HAP-1 (cell line): ENCODE measurements around the gene FGGY.
"Not testable (repeated sequence)": the region's sequence is repeated elsewhere in the genome, so short reads cannot be mapped to it uniquely, and the experiment has no call there.

Experiments used
- DNase-seq, 2 experiments: peaks; one replicate each; pipeline ENCODE4 v3.0.0-alpha.2; 2016 to 2020; ENCODE audit warnings: low spot score in 2 of 2
- H3K27me3 ChIP-seq: fragments of 250-450 bp; sonication (Bioruptor Pico); 2 replicates; pipeline ENCODE4 v1.5.1; 2020; ENCODE audit warnings: low read depth, mild to moderate bottlenecking, moderate library complexity
- H3K36me3 ChIP-seq: fragments of 250-450 bp; sonication (Bioruptor Pico); replicated peaks from 2 replicates; pipeline ENCODE4 v1.5.1; 2020; ENCODE audit warnings: mild to moderate bottlenecking
- H3K4me1 ChIP-seq: fragments of 250-450 bp; sonication (Bioruptor Pico); 2 replicates; pipeline ENCODE4 v1.5.1; 2020; ENCODE audit warnings: mild to moderate bottlenecking
- H3K4me3 ChIP-seq: fragments of 250-450 bp; sonication (Bioruptor Pico); 2 replicates; pipeline ENCODE4 v1.5.1; 2020; ENCODE audit warnings: mild to moderate bottlenecking, moderate library complexity
- H3K9me3 ChIP-seq: fragments of 250-450 bp; sonication (Bioruptor Pico); 2 replicates; pipeline ENCODE4 v1.5.1; 2020; ENCODE audit warnings: mild to moderate bottlenecking, moderate library complexity
- in situ Hi-C: fragments of 300-500 bp; cut with MboI; formaldehyde crosslinking; loops from 3 replicates; pipeline ENCODE4 v1.14.3; 2020; ENCODE audit warnings: low sequenced_read_pairs, inconsistent platforms, mixed read lengths

The FGGY gene

GRCh38 chr1:59698386-59698785, 401.5 kb downstream of the FGGY start:
- in situ Hi-C loops = no loop called here
- Histone ChIP-seq H3K36me3 (no peaks in the 10 kb centered on the region), H3K27me3 (no peaks in the 10 kb centered on the region), H3K9me3 (no peaks in the 10 kb centered on the region), H3K4me3 (no peak overlapping the region), H3K4me1 (no peaks in the 10 kb centered on the region; the same call in 1 of the 2 replicates)
- DNase-seq = no peak

GRCh38 chr1:59699227-59699847, 402.4 kb downstream of the FGGY start:
- Histone ChIP-seq H3K36me3 (no peaks in the 10 kb centered on the region), H3K4me1 (no peaks in the 10 kb centered on the region; the same call in 1 of the 2 replicates), H3K9me3 (no peaks in the 10 kb centered on the region), H3K27me3 (no peaks in the 10 kb centered on the region), H3K4me3 (no peak overlapping the region)
- in situ Hi-C loops = no loop called here
- DNase-seq = peak; percentile 27 to 65

- Histone ChIP-seq H3K9me3 (no peaks in the 10 kb centered on the region), H3K27me3 (no peaks in the 10 kb centered on the region), H3K36me3 (no peaks in the 10 kb centered on the region), H3K4me1 (no peaks in the 10 kb centered on the region; the same call in 1 of the 2 replicates), H3K4me3 (no peak overlapping the region)
- in situ Hi-C loops = no loop called here
- no peak for DNase-seq
Measured at GRCh38 chr1:59701376-59701775, 404.5 kb downstream of the FGGY start.

GRCh38 chr1:59703226-59703917, 406.5 kb downstream of the FGGY start:
- in situ Hi-C loops = no loop called here
- H3K36me3 ChIP-seq = no peaks in the 10 kb centered on the region
- H3K4me1 ChIP-seq = no peaks in the 10 kb centered on the region; the same call in 1 of the 2 replicates
- no peak for DNase-seq
- H3K9me3 ChIP-seq = no peaks in the 10 kb centered on the region
- no peaks in the 10 kb centered on the region for H3K27me3 ChIP-seq
- no peak overlapping the region for H3K4me3 ChIP-seq

GRCh38 chr1:59703918-59704378, 407.1 kb downstream of the FGGY start:
- no peak overlapping the region for H3K4me3 ChIP-seq
- H3K9me3 ChIP-seq = no peaks in the 10 kb centered on the region
- no peaks in the 10 kb centered on the region for H3K4me1 ChIP-seq
- DNase-seq = no peak
- in situ Hi-C loops = no loop called here
- H3K36me3 ChIP-seq = no peaks in the 10 kb centered on the region
- no peaks in the 10 kb centered on the region for H3K27me3 ChIP-seq

- DNase-seq = no peak
- Histone ChIP-seq H3K4me1 (no peaks in the 10 kb centered on the region), H3K36me3 (no peaks in the 10 kb centered on the region), H3K4me3 (no peak overlapping the region), H3K9me3 (no peaks in the 10 kb centered on the region), H3K27me3 (no peaks in the 10 kb centered on the region)
- in situ Hi-C loops = no loop called here
Measured at GRCh38 chr1:59704716-59705115, 407.8 kb downstream of the FGGY start.

- no peaks in the 10 kb centered on the region; the same call in 1 of the 2 replicates for H3K9me3 ChIP-seq
- no peaks in the 10 kb centered on the region for H3K27me3 ChIP-seq
- H3K4me1 ChIP-seq = no peaks in the 10 kb centered on the region
- DNase-seq = no peak
- H3K36me3 ChIP-seq = no peaks in the 10 kb centered on the region
- in situ Hi-C loops = no loop called here
- H3K4me3 ChIP-seq = no peak overlapping the region
Measured at GRCh38 chr1:59705466-59706302, 408.8 kb downstream of the FGGY start.

- in situ Hi-C loops = no loop called here
- Histone ChIP-seq H3K4me1 (no peaks in the 10 kb centered on the region), H3K36me3 (no peaks in the 10 kb centered on the region), H3K9me3 (no peaks in the 10 kb centered on the region; the same call in 1 of the 2 replicates), H3K27me3 (no peaks in the 10 kb centered on the region), H3K4me3 (no peak overlapping the region)
- no peak for DNase-seq
Measured at GRCh38 chr1:59706303-59706599, 409.4 kb downstream of the FGGY start.

GRCh38 chr1:59707178-59707791, 410.4 kb downstream of the FGGY start:
- in situ Hi-C loops = no loop called here
- Histone ChIP-seq H3K4me1 (no peaks in the 10 kb centered on the region), H3K4me3 (no peak overlapping the region), H3K36me3 (no peaks in the 10 kb centered on the region), H3K27me3 (no peaks in the 10 kb centered on the region), H3K9me3 (no peaks in the 10 kb centered on the region; the same call in 1 of the 2 replicates)
- DNase-seq = no peak

GRCh38 chr1:59709333-59709732, 412.4 kb downstream of the FGGY start:
- DNase-seq = no peak
- in situ Hi-C loops = no loop called here
- H3K4me1 ChIP-seq = no peaks in the 10 kb centered on the region; the same call in 1 of the 2 replicates
- H3K36me3 ChIP-seq = no peaks in the 10 kb centered on the region
- H3K4me3 ChIP-seq = no peak overlapping the region
- H3K27me3 ChIP-seq = no peaks in the 10 kb centered on the region
- H3K9me3 ChIP-seq = no peaks in the 10 kb centered on the region; the same call in 1 of the 2 replicates

- in situ Hi-C loops, H3K9me3 ChIP-seq, H3K4me1 ChIP-seq, H3K4me3 ChIP-seq, H3K36me3 ChIP-seq, DNase-seq, H3K27me3 ChIP-seq: not testable (repeated sequence)
Measured at GRCh38 chr1:59710920-59711319, 414.0 kb downstream of the FGGY start.

GRCh38 chr1:59714219-59714618, 417.3 kb downstream of the FGGY start:
- DNase-seq = no peak
- Histone ChIP-seq H3K27me3 (no peaks in the 10 kb centered on the region), H3K4me1 (no peaks in the 10 kb centered on the region; the same call in 1 of the 2 replicates), H3K36me3 (no peaks in the 10 kb centered on the region), H3K4me3 (no peak overlapping the region), H3K9me3 (no peaks in the 10 kb centered on the region; the same call in 1 of the 2 replicates)
- in situ Hi-C loops = no loop called here

GRCh38 chr1:59714966-59715365, 418.1 kb downstream of the FGGY start:
- Histone ChIP-seq H3K9me3 (no peaks in the 10 kb centered on the region; the same call in 1 of the 2 replicates), H3K27me3 (no peaks in the 10 kb centered on the region), H3K4me1 (no peaks in the 10 kb centered on the region; the same call in 1 of the 2 replicates), H3K4me3 (no peak overlapping the region), H3K36me3 (no peaks in the 10 kb centered on the region)
- in situ Hi-C loops = no loop called here
- DNase-seq = no peak
